K562 (cell line): ENCODE results near the gene PLCD1. TPM values are rescaled to one million over a fixed set of nuclear protein-coding genes. Genes with fewer than 3 reads are reported as not detected.
A peak's percentile ranks its signal among the peaks of the same experiment; 100 is the strongest.

Experiments used
- CHD1 ChIP-seq: fragments of 200-600 bp; sonication (generic); IDR thresholded peaks from one replicate; pipeline ENCODE4 v1.6.1; 2012; ENCODE audit warnings: mild to moderate bottlenecking, moderate library complexity, low read length, inconsistent platforms
- DPF2 ChIP-seq: fragments of 450-650 bp; IDR thresholded peaks from 2 replicates; pipeline ENCODE4 v1.6.1; 2016
- EHMT2 ChIP-seq: fragments of 450-650 bp; IDR thresholded peaks from 2 replicates; pipeline ENCODE4 v1.6.1; 2018; ENCODE audit warnings: antibody characterized with exemption
- EZH2 ChIP-seq: IDR thresholded peaks from 2 replicates; pipeline ENCODE4 v1.6.1; 2012; ENCODE audit warnings: low read depth, mild to moderate bottlenecking, inconsistent platforms, low read length, borderline replicate concordance
- FUS ChIP-seq: fragments of 200-400 bp; formaldehyde crosslinking; optimal IDR thresholded peaks from 2 replicates; pipeline ENCODE3; 2017; ENCODE audit warnings: low read depth, low read length
- HDAC6 ChIP-seq: IDR thresholded peaks from 2 replicates; pipeline ENCODE4 v1.6.1; 2012; ENCODE audit warnings: low read depth, mild to moderate bottlenecking, control low read depth, inconsistent platforms, low read length, moderate library complexity
- JUN ChIP-seq, 2 experiments: sonication (generic) in 1 of 2; formaldehyde crosslinking in 1 of 2; IDR thresholded peaks; 2 replicates each; pipeline versions ENCODE4 v1.6.1 to v1.8.0; 2012 to 2022; ENCODE audit warnings: borderline replicate concordance in 2 of 2, mild to moderate bottlenecking in 2 of 2, improper control_type of control experiment in 1 of 2, low read depth in 1 of 2, low read length in 1 of 2, missing genetic modification reagents in 1 of 2
- MTF1 ChIP-seq: fragments of 250-450 bp; sonication (Bioruptor Pico); IDR thresholded peaks from 2 replicates; pipeline ENCODE4 v1.9.0; 2021; ENCODE audit warnings: moderate library complexity, mild to moderate bottlenecking, inconsistent platforms, borderline replicate concordance
- NR2C1 ChIP-seq, 2 experiments: fragments of 450-650 bp; IDR thresholded peaks; 2 replicates each; pipeline ENCODE4 v1.6.1; 2017; ENCODE audit warnings: mild to moderate bottlenecking in 2 of 2, antibody characterized with exemption in 1 of 2, inconsistent platforms in 1 of 2, missing compliant biosample characterization in 1 of 2, missing genetic modification characterization in 1 of 2
- NR3C1 ChIP-seq: sonication (generic); formaldehyde crosslinking; IDR thresholded peaks from 2 replicates; pipeline ENCODE4 v1.8.1; 2022; ENCODE audit warnings: missing genetic modification reagents
- PCBP1 ChIP-seq: fragments of 200-400 bp; formaldehyde crosslinking; IDR thresholded peaks from 2 replicates; pipeline ENCODE4 v1.6.1; 2018; ENCODE audit warnings: mild to moderate bottlenecking, low read depth, low read length; ENCODE audit not compliant: poor library complexity, severe bottlenecking
- POLR3G ChIP-seq: IDR thresholded peaks from 2 replicates; pipeline ENCODE4 v1.6.1; 2011; ENCODE audit not compliant: insufficient read length, insufficient replicate concordance; ENCODE audit errors: extremely low read depth
- RBM34 ChIP-seq: fragments of 200-400 bp; formaldehyde crosslinking; IDR thresholded peaks from 2 replicates; pipeline ENCODE4 v1.6.1; 2018; ENCODE audit warnings: low read length, borderline replicate concordance; ENCODE audit not compliant: insufficient read depth
- RBM39 ChIP-seq: fragments of 200-400 bp; formaldehyde crosslinking; optimal IDR thresholded peaks from 2 replicates; pipeline ENCODE3; 2018; ENCODE audit warnings: low read depth, low read length
- RFX1 ChIP-seq: fragments of 450-650 bp; IDR thresholded peaks from 2 replicates; pipeline ENCODE4 v1.6.1; 2016; ENCODE audit warnings: mild to moderate bottlenecking, moderate library complexity
- SNRNP70 ChIP-seq: fragments of 200-400 bp; formaldehyde crosslinking; optimal IDR thresholded peaks from 2 replicates; pipeline ENCODE3; 2017; ENCODE audit warnings: low read depth, low read length
- STAG1 ChIP-seq: sonication (generic); formaldehyde crosslinking; IDR thresholded peaks from 2 replicates; pipeline ENCODE4 v1.5.0; 2020; ENCODE audit warnings: missing genetic modification reagents, borderline replicate concordance
- ZNF212 ChIP-seq: fragments of 450-650 bp; formaldehyde crosslinking; IDR thresholded peaks from 2 replicates; pipeline ENCODE4 v1.4.0; 2020; ENCODE audit warnings: mild to moderate bottlenecking
- ZNF274 ChIP-seq: IDR thresholded peaks from 2 replicates; pipeline ENCODE4 v1.6.1; 2011; ENCODE audit warnings: low read depth, mild to moderate bottlenecking, low read length, moderate library complexity, borderline replicate concordance
- ZNF354B ChIP-seq: fragments of 250-450 bp; sonication (Bioruptor Pico); IDR thresholded peaks from 2 replicates; pipeline ENCODE4 v1.4.0; 2020
- ZNF586 ChIP-seq: fragments of 450-650 bp; formaldehyde crosslinking; conservative IDR thresholded peaks from 2 replicates; pipeline ENCODE4 v1.4.0; 2020; ENCODE audit warnings: mild to moderate bottlenecking, moderate library complexity
- polyA plus RNA-seq, 8 experiments: library from polyadenylated mRNA; depleted of rRNA in 4 of 8; stranded (reverse) in 5 of 8; unstranded in 3 of 8; fragments of >200 nt; fragmentation: Nextera tagmentation in 2 of 8; fragmentation: Illumina TruSeq in 1 of 8; extraction: Ambion mirVana in 2 of 8; extraction: Trizol in 1 of 8; gene quantifications; 2 replicates each; pipeline versions ENCODE4 v1.2.1 to v1.2.3, GENCODE V29; 2011 to 2014; ENCODE audit warnings: inconsistent platforms in 1 of 8, missing spikeins in 1 of 8
- total RNA-seq, 7 experiments: library from RNA; depleted of rRNA in 6 of 7; stranded (reverse); fragments of >200 nt in 6 of 7; fragmentation: Illumina TruSeq in 2 of 7; extraction: Trizol in 2 of 7; gene quantifications; 2 replicates each; pipeline versions ENCODE4 v1.2.1 to v1.2.3, GENCODE V29; 2011 to 2021; ENCODE audit warnings: low replicate concordance in 1 of 7
- TF ChIP-seq, protein P1 (sequence below), 3 experiments: fragments of 200-800 bp in 1 of 3; sonication (Bioruptor generic) in 1 of 3; sonication (generic) in 1 of 3; formaldehyde crosslinking in 1 of 3; IDR thresholded peaks; 2 replicates each; pipeline versions ENCODE4 v1.6.1 to v1.8.0; 2016 to 2022; ENCODE audit warnings: mild to moderate bottlenecking in 2 of 3, missing compliant biosample characterization in 2 of 3, missing genetic modification characterization in 2 of 3, missing genetic modification reagents in 1 of 3
- TF ChIP-seq, protein P2 (sequence below): fragments of 450-650 bp; IDR thresholded peaks from 2 replicates; pipeline ENCODE4 v1.7.1; 2018; ENCODE audit warnings: mild to moderate bottlenecking, low read depth; ENCODE audit not compliant: partially characterized antibody

PLCD1 gene
- total and polyA plus RNA-seq, 9 of the 15 experiments (the other 6 are each of a cell fraction or from before 2014, with no cell fraction given): 5.4 to 209 (median 116) TPM

DNA sequence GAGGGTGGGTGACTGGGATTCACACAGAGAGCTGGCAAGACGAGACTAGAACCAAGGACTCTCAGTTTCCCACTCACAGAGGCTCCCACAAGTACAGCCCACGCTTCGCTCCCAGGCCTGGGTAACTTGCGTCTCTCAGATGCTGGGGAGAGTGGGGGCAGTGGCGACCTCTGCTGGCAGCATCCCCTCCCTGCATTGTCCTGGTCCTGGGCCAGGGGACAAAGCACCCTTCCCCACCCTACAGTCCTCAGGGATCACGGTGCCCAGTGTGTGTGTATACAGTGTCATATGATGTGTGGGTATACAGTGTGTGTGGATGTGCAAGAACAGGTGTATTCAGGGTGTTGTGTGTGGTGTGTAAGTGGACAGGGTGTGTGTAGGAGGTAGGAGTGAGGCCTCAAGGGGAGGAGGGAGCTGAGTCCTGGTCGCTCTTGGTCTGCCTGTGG is 26.0 kb downstream of the PLCD1 start (continued):
- TF ChIP-seq ZNF586 (CRISPR knock-in tag) (no peak), RBM34 (no peak), RBM39 (no peak), RFX1 (no peak), HDAC6 (no peak), EHMT2 (no peak), ZNF212 (CRISPR knock-in tag) (no peak), JUN (IDR thresholded peaks at IDR 0.05; ENCODE audit: borderline replicate concordance, low read depth, low read length) (no peak), JUN (CRISPR knock-in tag; IDR thresholded peaks at IDR 0.05; ENCODE audit: borderline replicate concordance) (no peak), NR3C1 (CRISPR knock-in tag) (no peak), MTF1 (CRISPR knock-in tag) (no peak), ZNF274 (no peak), ZNF354B (CRISPR knock-in tag) (no peak), CHD1 (no peak), DPF2 (peak; percentile 51; the same call in 1 of the 2 replicates), PCBP1 (no peak), EZH2 (no peak), FUS (no peak), SNRNP70 (no peak), NR2C1 (IDR thresholded peaks at IDR 0.05) (no peak), NR2C1 (tag; IDR thresholded peaks at IDR 0.05) (no peak), STAG1 (CRISPR knock-in tag) (no peak), POLR3G (no peak)
- TF ChIP-seq, protein P1, sequence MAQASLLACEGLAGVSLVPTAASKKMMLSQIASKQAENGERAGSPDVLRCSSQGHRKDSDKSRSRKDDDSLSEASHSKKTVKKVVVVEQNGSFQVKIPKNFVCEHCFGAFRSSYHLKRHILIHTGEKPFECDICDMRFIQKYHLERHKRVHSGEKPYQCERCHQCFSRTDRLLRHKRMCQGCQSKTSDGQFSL (CRISPR knock-in tag; IDR thresholded peaks at IDR 0.05): no peak
- TF ChIP-seq, protein P1 (tag; IDR thresholded peaks at IDR 0.05): no peak
- TF ChIP-seq, protein P2, sequence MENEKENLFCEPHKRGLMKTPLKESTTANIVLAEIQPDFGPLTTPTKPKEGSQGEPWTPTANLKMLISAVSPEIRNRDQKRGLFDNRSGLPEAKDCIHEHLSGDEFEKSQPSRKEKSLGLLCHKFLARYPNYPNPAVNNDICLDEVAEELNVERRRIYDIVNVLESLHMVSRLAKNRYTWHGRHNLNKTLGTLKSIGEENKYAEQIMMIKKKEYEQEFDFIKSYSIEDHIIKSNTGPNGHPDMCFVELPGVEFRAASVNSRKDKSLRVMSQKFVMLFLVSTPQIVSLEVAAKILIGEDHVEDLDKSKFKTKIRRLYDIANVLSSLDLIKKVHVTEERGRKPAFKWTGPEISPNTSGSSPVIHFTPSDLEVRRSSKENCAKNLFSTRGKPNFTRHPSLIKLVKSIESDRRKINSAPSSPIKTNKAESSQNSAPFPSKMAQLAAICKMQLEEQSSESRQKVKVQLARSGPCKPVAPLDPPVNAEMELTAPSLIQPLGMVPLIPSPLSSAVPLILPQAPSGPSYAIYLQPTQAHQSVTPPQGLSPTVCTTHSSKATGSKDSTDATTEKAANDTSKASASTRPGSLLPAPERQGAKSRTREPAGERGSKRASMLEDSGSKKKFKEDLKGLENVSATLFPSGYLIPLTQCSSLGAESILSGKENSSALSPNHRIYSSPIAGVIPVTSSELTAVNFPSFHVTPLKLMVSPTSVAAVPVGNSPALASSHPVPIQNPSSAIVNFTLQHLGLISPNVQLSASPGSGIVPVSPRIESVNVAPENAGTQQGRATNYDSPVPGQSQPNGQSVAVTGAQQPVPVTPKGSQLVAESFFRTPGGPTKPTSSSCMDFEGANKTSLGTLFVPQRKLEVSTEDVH: no peak
